ENCODE measurements around the gene STAT1. TPM values are rescaled to one million over a fixed set of nuclear protein-coding genes. Genes with fewer than 3 reads are reported as not detected.

Gene STAT1
- total and polyA plus RNA-seq, 2 donors = 61.9 to 75.1 TPM

DNA sequence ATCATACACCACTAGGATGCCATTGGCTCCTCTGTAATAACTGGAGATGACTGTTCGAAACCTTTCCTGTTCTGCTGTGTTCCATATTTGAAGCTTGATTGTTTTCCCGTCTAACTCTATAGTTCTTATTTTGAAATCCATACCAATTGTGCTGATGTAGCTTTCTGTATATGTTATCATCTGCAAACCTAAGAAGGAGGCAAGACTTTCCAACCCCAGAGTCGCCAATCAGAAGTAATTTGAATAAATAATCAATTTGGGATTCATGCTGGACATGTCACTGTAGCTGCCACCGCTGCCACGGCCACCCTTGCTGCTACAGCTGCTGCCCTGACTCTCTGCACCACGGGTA is 20.7 kb downstream of the STAT1 start:
- H3K4me1 ChIP-seq (ENCODE audit: insufficient read depth) = no peaks in the 10 kb centered on the region
- 95% methylated on average over 6 of the region's 6 CpGs for WGBS
- DNase-seq (ENCODE audit: extremely low spot score) = no peak
- no peak overlapping the region for H3K4me3 ChIP-seq (ENCODE audit: low read depth, low read length)
- H3K27ac ChIP-seq (ENCODE audit: low read depth) = no peak overlapping the region
- H3K36me3 ChIP-seq (ENCODE audit: insufficient read depth) = peaks cover 2% of the 10 kb centered on the region

DNA sequence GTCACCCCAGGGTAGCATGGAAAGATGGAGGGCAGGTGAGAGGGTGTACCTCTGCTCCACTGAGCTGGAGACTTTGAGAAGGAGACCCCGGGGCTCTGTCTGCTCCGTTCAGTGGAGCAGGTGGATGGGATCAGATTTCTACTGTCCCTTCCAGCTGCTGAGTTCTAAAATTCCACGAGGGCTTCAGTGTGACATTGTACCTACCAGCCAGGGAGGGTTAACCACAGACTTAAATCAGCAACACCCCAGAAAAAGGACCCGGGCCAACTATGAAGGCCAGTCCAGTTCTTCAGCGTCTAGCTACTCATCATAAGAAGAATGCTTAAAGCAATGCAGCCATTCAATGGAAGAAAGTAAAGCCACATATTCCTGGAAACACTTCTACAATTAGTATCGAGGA is 23.8 kb downstream of the STAT1 start:
- no peaks in the 10 kb centered on the region for H3K4me1 ChIP-seq (ENCODE audit: insufficient read depth)
- peaks cover 2% of the 10 kb centered on the region for H3K36me3 ChIP-seq (ENCODE audit: insufficient read depth)
- H3K27ac ChIP-seq (ENCODE audit: low read depth) = no peak overlapping the region
- no peak overlapping the region for H3K4me3 ChIP-seq (ENCODE audit: low read depth, low read length)
- no peak for DNase-seq (ENCODE audit: extremely low spot score)
- 80% methylated on average over 6 of the region's 6 CpGs for WGBS

DNA sequence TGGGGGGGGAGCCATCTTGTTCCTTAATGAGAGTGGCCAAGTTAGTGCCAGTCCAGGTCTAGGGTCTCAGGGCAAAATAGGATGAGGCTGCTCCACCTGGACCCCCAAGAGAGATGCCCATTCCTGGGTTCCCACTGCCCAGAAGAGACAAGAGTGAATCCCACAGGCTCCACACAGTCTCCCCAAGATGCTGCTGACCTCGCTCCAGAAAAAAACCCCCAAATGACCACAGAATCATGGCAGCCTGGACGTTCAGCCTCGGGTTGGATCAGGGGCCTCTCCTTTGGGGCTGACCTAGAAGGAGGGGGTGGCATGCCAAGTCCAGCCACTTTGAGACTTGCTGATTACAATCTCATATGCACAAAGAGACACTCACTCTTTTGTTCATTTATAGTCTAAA is 25.1 kb downstream of the STAT1 start:
- WGBS = 97% methylated on average over 3 of the region's 3 CpGs
- no peaks in the 10 kb centered on the region for H3K4me1 ChIP-seq (ENCODE audit: insufficient read depth)
- no peak overlapping the region for H3K27ac ChIP-seq (ENCODE audit: low read depth)
- peaks cover 2% of the 10 kb centered on the region for H3K36me3 ChIP-seq (ENCODE audit: insufficient read depth)
- H3K4me3 ChIP-seq (ENCODE audit: low read depth, low read length) = no peak overlapping the region
- DNase-seq (ENCODE audit: extremely low spot score) = no peak

DNA sequence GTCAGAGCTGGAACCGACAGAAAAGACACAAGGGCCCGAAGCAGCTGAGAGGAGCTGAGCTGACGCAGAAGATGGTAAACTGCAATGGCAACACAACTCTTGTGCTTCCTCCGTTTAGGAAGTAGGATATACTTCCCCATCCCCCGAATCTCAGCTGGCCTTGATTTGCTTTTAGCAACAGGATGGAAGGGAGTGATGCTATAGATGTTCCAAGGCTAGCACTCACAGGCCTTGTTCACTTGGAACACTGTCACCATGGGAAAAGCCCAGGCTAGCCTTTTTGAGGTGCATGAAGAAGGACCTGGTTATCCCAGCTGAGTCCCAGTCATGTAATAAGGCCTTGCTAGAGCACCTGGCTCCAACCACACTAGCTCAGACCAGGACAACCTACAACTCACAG is 26.0 kb downstream of the STAT1 start:
- Histone ChIP-seq H3K27ac (ENCODE audit: low read depth) (no peak overlapping the region), H3K4me1 (ENCODE audit: insufficient read depth) (no peaks in the 10 kb centered on the region), H3K4me3 (ENCODE audit: low read depth, low read length) (no peak overlapping the region), H3K36me3 (ENCODE audit: insufficient read depth) (peaks cover 5% of the 10 kb centered on the region)
- WGBS = 93% methylated on average over 5 of the region's 5 CpGs
- no peak for DNase-seq (ENCODE audit: extremely low spot score)

DNA sequence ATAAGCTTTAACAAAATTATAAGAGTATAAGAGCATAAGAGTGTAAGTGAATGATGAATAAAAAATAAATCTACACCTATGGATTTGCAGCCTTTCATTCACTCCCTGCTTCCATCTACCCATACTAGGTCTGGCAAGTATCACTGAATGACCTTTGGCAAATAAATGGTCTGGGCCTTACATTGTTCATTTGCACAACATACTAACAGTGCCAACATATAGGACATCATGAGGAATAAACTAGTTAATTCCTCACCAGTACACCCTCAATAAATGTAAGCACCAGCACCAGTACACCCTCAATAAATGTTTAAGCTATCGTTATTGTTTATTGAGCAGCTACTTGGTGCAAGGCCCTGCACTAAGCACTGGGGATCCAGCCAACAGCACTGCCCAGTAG is 26.9 kb downstream of the STAT1 start:
- peaks cover 5% of the 10 kb centered on the region for H3K36me3 ChIP-seq (ENCODE audit: insufficient read depth)
- no peak overlapping the region for H3K4me3 ChIP-seq (ENCODE audit: low read depth, low read length)
- no peaks in the 10 kb centered on the region for H3K4me1 ChIP-seq (ENCODE audit: insufficient read depth)
- no peak for DNase-seq (ENCODE audit: extremely low spot score)
- H3K27ac ChIP-seq (ENCODE audit: low read depth) = no peak overlapping the region
- 95% methylated on average over 1 of the region's 1 CpG for WGBS

DNA sequence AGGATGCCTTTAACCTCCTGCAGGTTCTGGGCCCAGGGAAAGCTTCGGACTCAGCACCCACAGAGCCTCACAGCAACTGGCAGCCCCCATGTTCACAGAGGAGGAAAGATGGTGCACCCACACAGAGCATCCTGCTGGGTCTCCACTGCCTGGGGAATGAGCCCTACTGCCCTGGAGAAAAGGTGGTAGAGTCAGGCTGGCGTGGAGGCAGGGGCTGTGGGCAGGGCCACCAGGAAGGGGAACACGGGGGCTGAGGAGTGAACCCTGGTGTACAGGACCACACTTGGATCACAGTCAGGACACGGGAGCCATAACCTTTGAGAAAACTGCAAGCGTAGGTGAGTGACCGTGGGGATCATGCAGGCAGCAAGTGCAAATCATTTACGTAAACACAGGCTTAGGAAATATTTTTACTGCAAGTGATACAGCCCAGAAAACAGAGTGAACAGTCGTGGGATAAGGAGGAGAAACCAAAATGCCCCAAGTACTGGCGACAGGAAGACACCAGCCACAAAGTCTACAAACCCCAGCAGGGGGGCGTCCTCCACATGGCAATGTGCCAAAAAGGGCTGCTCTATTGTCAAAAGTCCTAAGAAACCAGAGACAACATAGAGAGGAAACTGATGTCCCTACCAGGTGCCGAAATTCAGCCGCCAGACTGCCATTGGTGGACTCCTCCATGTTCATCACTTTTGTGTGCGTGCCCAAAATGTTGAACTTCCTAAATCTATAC is 27.6 kb downstream of the STAT1 start:
- WGBS = 74% methylated on average over 13 of the region's 13 CpGs
- Histone ChIP-seq H3K4me3 (ENCODE audit: low read depth, low read length) (no peak overlapping the region), H3K36me3 (ENCODE audit: insufficient read depth) (peaks cover 5% of the 10 kb centered on the region), H3K4me1 (ENCODE audit: insufficient read depth) (no peaks in the 10 kb centered on the region), H3K27ac (ENCODE audit: low read depth) (no peak overlapping the region)
- DNase-seq (ENCODE audit: extremely low spot score) = no peak

DNA sequence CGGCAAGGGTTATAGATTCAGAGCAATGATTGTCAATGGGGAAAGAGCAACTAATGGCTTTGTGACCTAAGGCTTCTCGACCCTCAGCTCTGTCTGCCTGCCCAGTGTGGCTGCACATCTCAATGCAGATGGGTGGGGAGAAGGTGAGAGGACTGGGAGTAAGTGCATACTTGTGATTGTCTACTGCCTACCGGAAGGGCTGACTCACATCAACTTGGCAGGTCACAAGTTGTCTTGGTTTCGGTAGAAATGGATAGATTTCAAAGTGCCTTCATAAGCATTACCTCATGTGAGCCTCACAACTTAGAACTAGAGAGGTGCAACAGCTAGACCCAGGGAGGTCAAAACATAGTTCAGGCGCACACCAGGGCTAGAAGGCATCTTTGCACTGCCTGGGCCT is 29.4 kb downstream of the STAT1 start:
- no peak for DNase-seq (ENCODE audit: extremely low spot score)
- 90% methylated on average over 5 of the region's 5 CpGs for WGBS
- Histone ChIP-seq H3K4me3 (ENCODE audit: low read depth, low read length) (no peak overlapping the region), H3K27ac (ENCODE audit: low read depth) (no peak overlapping the region), H3K36me3 (ENCODE audit: insufficient read depth) (peaks cover 3% of the 10 kb centered on the region), H3K4me1 (ENCODE audit: insufficient read depth) (peaks cover 2% of the 10 kb centered on the region)

DNA sequence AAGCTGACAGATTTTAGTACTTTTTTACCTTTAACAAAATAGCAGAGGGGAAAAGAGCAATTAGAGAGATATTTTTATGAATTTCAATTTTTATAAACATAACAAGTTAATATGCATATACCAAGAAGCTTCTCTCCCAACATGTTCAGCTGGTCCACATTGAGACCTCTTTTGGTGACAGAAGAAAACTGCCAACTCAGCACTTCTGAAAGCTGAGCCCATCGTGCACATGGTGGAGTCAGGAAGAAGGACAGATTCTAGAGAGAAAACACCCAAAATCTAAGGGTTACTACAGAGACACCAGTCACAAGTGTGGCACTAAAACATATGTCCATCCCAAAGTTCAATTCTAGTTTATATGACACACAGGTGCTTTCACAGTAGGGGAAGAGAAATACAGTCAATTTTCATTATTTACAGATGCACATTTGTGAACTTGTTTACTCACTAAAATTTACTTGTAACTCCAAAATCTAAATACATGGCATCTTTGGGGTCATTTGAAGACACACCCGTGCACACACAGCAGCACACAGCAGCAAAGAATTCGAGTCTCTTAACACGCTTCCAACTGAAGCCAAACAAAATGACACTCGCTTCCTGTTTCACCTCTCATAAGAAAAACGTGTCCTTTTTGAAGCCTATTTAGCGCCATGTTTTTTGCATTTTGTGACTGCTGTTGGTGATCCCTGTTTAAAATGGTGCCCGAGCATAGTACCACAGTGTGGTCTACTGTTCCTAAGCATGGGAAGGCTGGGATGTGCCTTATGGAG is 31.5 kb downstream of the STAT1 start:
- WGBS = 90% methylated on average over 8 of the region's 8 CpGs
- Histone ChIP-seq H3K4me1 (ENCODE audit: insufficient read depth) (peaks cover 2% of the 10 kb centered on the region), H3K36me3 (ENCODE audit: insufficient read depth) (peaks cover 3% of the 10 kb centered on the region), H3K27ac (ENCODE audit: low read depth) (no peak overlapping the region), H3K4me3 (ENCODE audit: low read depth, low read length) (no peak overlapping the region)
- no peak for DNase-seq (ENCODE audit: extremely low spot score)

DNA sequence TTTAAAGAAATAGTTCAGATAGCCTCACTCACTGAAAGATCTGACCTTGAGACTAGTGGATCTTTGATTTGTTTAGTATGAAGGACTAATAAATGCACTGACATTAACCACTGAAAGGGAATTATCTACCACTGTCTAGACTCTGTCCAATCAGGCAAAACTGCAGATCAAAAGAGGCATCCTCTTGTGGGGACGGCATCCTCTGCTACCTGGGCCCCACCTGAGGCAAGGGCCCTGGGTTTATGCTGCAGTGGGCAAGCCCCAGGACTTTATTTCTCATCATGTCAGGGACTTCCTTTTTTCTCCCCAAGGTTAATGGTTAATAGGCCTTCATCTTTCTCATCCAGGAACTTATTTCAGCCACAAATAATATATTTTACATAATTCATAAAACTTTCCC is 32.2 kb downstream of the STAT1 start:
- Histone ChIP-seq H3K36me3 (ENCODE audit: insufficient read depth) (peaks cover 3% of the 10 kb centered on the region), H3K4me3 (ENCODE audit: low read depth, low read length) (no peak overlapping the region), H3K27ac (ENCODE audit: low read depth) (no peak overlapping the region), H3K4me1 (ENCODE audit: insufficient read depth) (peaks cover 2% of the 10 kb centered on the region)
- DNase-seq (ENCODE audit: extremely low spot score) = no peak
- 98% methylated on average over 1 of the region's 1 CpG for WGBS

DNA sequence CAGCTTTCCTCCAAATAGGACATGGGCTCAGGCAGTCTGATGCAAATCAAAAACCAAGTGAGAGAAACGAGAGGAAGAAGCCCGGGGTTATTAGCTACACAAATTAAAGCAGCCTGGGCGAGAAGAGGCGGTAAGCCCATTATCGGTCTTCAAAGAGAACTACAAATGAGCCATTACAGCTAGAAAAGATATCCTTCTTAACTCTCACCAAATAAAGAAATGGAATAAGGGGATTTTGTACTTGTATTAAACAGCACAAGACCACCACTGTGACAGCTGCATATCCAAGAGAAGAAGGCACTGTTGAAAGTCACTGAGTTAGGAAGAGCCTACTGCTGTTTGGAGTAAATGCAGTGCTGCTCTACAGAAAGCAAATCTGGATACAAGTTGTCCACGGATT is 32.6 kb downstream of the STAT1 start:
- 87% methylated on average over 6 of the region's 6 CpGs for WGBS
- peaks cover 2% of the 10 kb centered on the region for H3K4me1 ChIP-seq (ENCODE audit: insufficient read depth)
- no peak overlapping the region for H3K4me3 ChIP-seq (ENCODE audit: low read depth, low read length)
- H3K27ac ChIP-seq (ENCODE audit: low read depth) = no peak overlapping the region
- no peak for DNase-seq (ENCODE audit: extremely low spot score)
- peaks cover 3% of the 10 kb centered on the region for H3K36me3 ChIP-seq (ENCODE audit: insufficient read depth)

DNA sequence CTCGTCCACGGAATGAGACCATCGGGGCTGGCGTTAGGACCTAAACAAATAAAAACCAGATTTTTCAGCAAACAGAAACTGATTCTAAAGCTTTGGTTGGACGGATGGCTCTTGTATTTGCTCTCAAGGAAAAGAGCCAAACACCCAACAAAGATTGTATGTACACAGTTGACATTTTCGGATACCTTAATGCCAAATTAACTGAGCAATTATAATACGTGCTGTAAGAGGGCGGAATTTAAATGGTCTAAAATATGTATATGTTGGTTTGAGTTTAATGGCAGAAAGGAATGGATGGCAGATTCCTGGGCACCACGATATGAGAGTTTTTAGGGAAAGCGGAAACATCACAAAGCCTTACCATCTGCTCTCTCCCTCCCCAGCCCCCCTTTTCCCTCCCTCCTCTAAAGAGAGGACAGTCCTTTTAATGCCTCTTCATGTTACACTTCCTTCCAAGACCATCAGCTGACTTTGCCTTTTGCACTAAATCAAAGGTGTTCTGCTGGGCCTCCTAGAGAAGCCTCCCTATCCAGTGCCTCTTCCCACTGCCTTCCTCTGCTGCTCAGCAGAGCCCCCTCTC is 33.3 kb downstream of the STAT1 start:
- peaks cover 3% of the 10 kb centered on the region for H3K36me3 ChIP-seq (ENCODE audit: insufficient read depth)
- no peak for DNase-seq (ENCODE audit: extremely low spot score)
- H3K4me3 ChIP-seq (ENCODE audit: low read depth, low read length) = no peak overlapping the region
- 70% methylated on average over 10 of the region's 10 CpGs for WGBS
- H3K27ac ChIP-seq (ENCODE audit: low read depth) = peak overlapping the region; percentile 15
- H3K4me1 ChIP-seq (ENCODE audit: insufficient read depth) = peaks cover 2% of the 10 kb centered on the region

DNA sequence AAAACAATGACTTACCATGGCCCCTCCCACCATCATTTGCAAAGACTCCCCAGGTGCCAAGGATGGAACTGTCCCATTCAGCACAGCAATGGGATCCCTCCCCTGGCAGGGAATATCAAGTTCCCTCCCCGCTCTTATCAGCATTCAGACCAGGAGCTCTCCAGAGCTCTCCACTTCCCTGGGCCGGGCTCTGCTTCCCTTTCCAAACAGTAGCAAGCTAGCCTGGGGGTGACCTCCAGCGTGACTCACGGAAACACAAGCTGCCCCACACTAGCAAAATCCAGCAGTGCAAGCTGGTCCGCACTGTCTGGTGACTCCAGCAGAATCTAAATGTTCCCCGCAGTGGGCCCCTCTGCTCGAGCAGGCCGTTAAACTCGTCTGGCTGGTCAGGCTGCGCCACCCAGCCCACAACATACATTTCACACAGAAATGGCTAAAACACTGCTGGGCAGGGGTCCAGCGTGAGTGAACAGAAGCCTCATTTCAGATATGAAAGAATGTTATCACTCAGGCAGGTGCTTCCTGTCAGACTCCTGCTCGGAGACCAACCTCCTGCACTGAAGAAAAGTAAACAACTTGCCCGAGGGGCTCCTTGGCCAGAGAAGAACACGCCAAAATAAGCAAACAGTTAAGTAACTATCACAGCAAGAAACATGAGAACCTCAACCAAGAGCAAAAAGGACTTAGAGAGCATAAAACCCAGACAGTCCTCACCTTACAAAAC is 33.9 kb downstream of the STAT1 start:
- WGBS = 37% methylated on average over 14 of the region's 14 CpGs
- H3K27ac ChIP-seq (ENCODE audit: low read depth) = peak overlapping the region; percentile 15
- H3K4me1 ChIP-seq (ENCODE audit: insufficient read depth) = peaks cover 2% of the 10 kb centered on the region
- H3K4me3 ChIP-seq (ENCODE audit: low read depth, low read length) = no peak overlapping the region
- H3K36me3 ChIP-seq (ENCODE audit: insufficient read depth) = peaks cover 3% of the 10 kb centered on the region
- peak; percentile 81 for DNase-seq (ENCODE audit: extremely low spot score)

DNA sequence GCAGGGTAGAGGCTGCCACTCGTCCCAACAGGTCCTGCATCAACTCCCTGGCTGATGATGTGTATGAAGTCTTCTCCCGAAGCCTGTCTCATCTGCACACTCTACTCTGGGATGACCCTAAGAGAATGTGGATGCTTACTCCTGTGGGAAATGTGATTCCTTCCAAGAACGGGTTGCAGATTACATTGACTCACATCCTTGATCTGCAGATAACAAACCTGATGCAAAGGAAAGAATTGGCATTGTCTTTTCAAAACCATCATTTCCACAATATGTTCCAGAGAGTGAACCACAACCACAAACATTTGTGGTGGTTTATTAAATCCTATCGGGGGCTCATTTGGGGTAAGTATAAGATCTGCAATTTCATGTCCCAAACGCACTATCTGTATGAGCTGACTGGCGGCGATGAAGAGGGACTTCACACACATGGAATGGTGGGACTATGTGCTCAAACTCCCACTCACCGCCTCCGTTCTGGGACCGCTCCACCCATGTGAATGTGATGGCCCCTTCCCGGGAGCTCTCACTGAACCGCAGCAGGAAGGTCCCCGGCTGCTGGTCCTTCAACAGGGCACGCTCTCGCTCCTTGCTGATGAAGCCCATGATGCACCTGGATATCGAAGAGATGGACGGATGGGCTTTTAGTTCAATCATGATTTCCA is 35.5 kb downstream of the STAT1 start:
- peaks cover 4% of the 10 kb centered on the region for H3K36me3 ChIP-seq (ENCODE audit: insufficient read depth)
- peaks cover 2% of the 10 kb centered on the region for H3K4me1 ChIP-seq (ENCODE audit: insufficient read depth)
- H3K27ac ChIP-seq (ENCODE audit: low read depth) = no peak overlapping the region
- 95% methylated on average over 17 of the region's 17 CpGs for WGBS
- H3K4me3 ChIP-seq (ENCODE audit: low read depth, low read length) = no peak overlapping the region
- no peak for DNase-seq (ENCODE audit: extremely low spot score)
